SK-N-SH (cell line): ENCODE measurements around the gene LRIT2. TPM values are rescaled to one million over a fixed set of nuclear protein-coding genes. Genes with fewer than 3 reads are reported as not detected.

Source experiments
- CTCF ChIA-PET: fragments of 300-600, 350-600 bp; formaldehyde crosslinking; extraction: SDS; loops from one replicate; lab custom pipeline; 2021; lab: Yijun Ruan, JAX
- POLR2A ChIA-PET: fragments of 350-600 bp; sonication (Branson Sonifier 250); formaldehyde crosslinking; extraction: SDS; loops from one replicate; lab custom pipeline; 2020; ENCODE audit warnings: antibody characterized with exemption, inconsistent platforms; lab: Yijun Ruan, JAX
- DNase-seq: peaks from one replicate; pipeline ENCODE4 v3.0.0; 2012
- H2AFZ ChIP-seq: fragments of 200-600 bp; sonication (generic); 2 replicates; pipeline ENCODE4 v1.8.1; 2016; ENCODE audit warnings: antibody characterized with exemption, mild to moderate bottlenecking, low read depth
- H3F3A ChIP-seq: fragments of 200-600 bp; sonication (generic); replicated peaks from 2 replicates; pipeline ENCODE3; 2016; ENCODE audit warnings: antibody characterized with exemption, mild to moderate bottlenecking; ENCODE audit not compliant: insufficient read depth
- H3K27ac ChIP-seq, 2 experiments: fragments of 200-500 bp in 1 of 2; fragments of 200-600 bp in 1 of 2; sonication (Bioruptor generic) in 1 of 2; sonication (generic), shearing (Covaris generic) in 1 of 2; 2 replicates each; pipeline versions ENCODE4 v1.5.1 to v1.6.1; 2014 to 2016; ENCODE audit warnings: low read depth in 2 of 2, inconsistent platforms in 1 of 2, low read length in 1 of 2, mild to moderate bottlenecking in 1 of 2, mixed read lengths in 1 of 2
- H3K27me3 ChIP-seq: fragments of 200-600 bp; sonication (generic), shearing (Covaris generic); 2 replicates; pipeline ENCODE4 v1.6.1; 2016; ENCODE audit warnings: mixed run types; ENCODE audit not compliant: insufficient read depth
- H3K36me3 ChIP-seq, 2 experiments: fragments of 200-500 bp in 1 of 2; fragments of 200-600 bp in 1 of 2; sonication (Bioruptor generic) in 1 of 2; sonication (generic) in 1 of 2; replicated peaks in 1 of 2; 2 replicates each; pipeline versions ENCODE3 to v1.5.1; 2014 to 2016; ENCODE audit warnings: low read length in 1 of 2, mild to moderate bottlenecking in 1 of 2; ENCODE audit not compliant: insufficient read depth in 2 of 2, control insufficient read depth in 1 of 2
- H3K4me1 ChIP-seq, 2 experiments: fragments of 200-500 bp in 1 of 2; fragments of 200-600 bp in 1 of 2; sonication (Bioruptor generic) in 1 of 2; sonication (generic), shearing (Covaris generic) in 1 of 2; 2 replicates each; pipeline versions ENCODE4 v1.5.1 to v1.6.1; 2014 to 2016; ENCODE audit warnings: low read depth in 1 of 2, low read length in 1 of 2, mixed run types in 1 of 2; ENCODE audit not compliant: insufficient read depth in 2 of 2, control insufficient read depth in 1 of 2
- H3K4me2 ChIP-seq: fragments of 200-600 bp; sonication (generic), shearing (Covaris generic); 2 replicates; pipeline ENCODE4 v1.6.1; 2017; ENCODE audit warnings: mixed run types
- H3K4me3 ChIP-seq, 2 experiments: fragments of 200-500 bp in 1 of 2; fragments of 200-600 bp in 1 of 2; sonication (Bioruptor generic) in 1 of 2; sonication (generic), shearing (Covaris generic) in 1 of 2; 2 replicates each; pipeline versions ENCODE4 v1.5.1 to v1.8.1; 2014 to 2016; ENCODE audit warnings: low read depth in 2 of 2, inconsistent platforms in 1 of 2, low read length in 1 of 2, mild to moderate bottlenecking in 1 of 2, mixed read lengths in 1 of 2, moderate library complexity in 1 of 2
- H3K79me2 ChIP-seq: fragments of 200-600 bp; sonication (generic); 2 replicates; pipeline ENCODE4 v1.8.1; 2017; ENCODE audit warnings: mild to moderate bottlenecking; ENCODE audit not compliant: insufficient read depth
- H3K9ac ChIP-seq: fragments of 200-600 bp; sonication (generic); 2 replicates; pipeline ENCODE4 v1.6.1; 2017; ENCODE audit warnings: mixed run types
- H3K9me2 ChIP-seq: fragments of 200-600 bp; sonication (generic); 2 replicates; pipeline ENCODE4 v1.6.1; 2017; ENCODE audit warnings: mixed run types
- H3K9me3 ChIP-seq: fragments of 200-600 bp; sonication (generic); 2 replicates; pipeline ENCODE4 v1.6.1; 2017; ENCODE audit warnings: mixed run types, mild to moderate bottlenecking, moderate library complexity
- H4K20me1 ChIP-seq: fragments of 200-600 bp; sonication (generic); 2 replicates; pipeline ENCODE4 v1.6.1; 2017; ENCODE audit warnings: mild to moderate bottlenecking, mixed run types; ENCODE audit not compliant: insufficient read depth
- CHD2 ChIP-seq: fragments of 150-350 bp; IDR thresholded peaks from 2 replicates; pipeline ENCODE4 v1.6.1; 2018; ENCODE audit warnings: low read length; ENCODE audit not compliant: partially characterized antibody
- CTCF ChIP-seq: fragments of 200-600 bp; sonication (generic); IDR thresholded peaks from 2 replicates; pipeline ENCODE4 v1.6.1; 2017; ENCODE audit warnings: antibody characterized with exemption, mild to moderate bottlenecking, moderate library complexity
- EP300 ChIP-seq, 2 experiments: IDR thresholded peaks; 2 replicates each; pipeline versions ENCODE4 v1.4.0 to v1.6.1; 2012; ENCODE audit warnings: borderline replicate concordance in 1 of 2, low read depth in 1 of 2, low read length in 1 of 2
- EZH2phosphoT487 ChIP-seq: fragments of 200-600 bp; sonication (generic); IDR thresholded peaks from 2 replicates; pipeline ENCODE4 v1.6.1; 2017; ENCODE audit warnings: low read depth, mixed run types, mild to moderate bottlenecking, antibody characterized with exemption, moderate library complexity, borderline replicate concordance
- FOXJ3 ChIP-seq: sonication (generic); formaldehyde crosslinking; IDR thresholded peaks from 2 replicates; pipeline ENCODE4 v1.5.1; 2020; ENCODE audit warnings: mild to moderate bottlenecking, missing genetic modification reagents
- GABPA ChIP-seq: IDR thresholded peaks from 2 replicates; pipeline ENCODE4 v1.4.0; 2012; ENCODE audit warnings: low read depth, mild to moderate bottlenecking
- GATA2 ChIP-seq: sonication (generic); formaldehyde crosslinking; IDR thresholded peaks from 2 replicates; pipeline ENCODE4 v1.5.0; 2020; ENCODE audit warnings: mild to moderate bottlenecking, missing genetic modification reagents
- IRF3 ChIP-seq: fragments of 150-350 bp; IDR thresholded peaks from 2 replicates; pipeline ENCODE4 v1.6.1; 2016; ENCODE audit warnings: mild to moderate bottlenecking, low read depth, low read length
- MAX ChIP-seq: IDR thresholded peaks from 2 replicates; pipeline ENCODE4 v1.4.0; 2012; ENCODE audit warnings: low read depth
- MEF2A ChIP-seq: IDR thresholded peaks from 2 replicates; pipeline ENCODE4 v1.4.0; 2012; ENCODE audit warnings: low read depth, borderline replicate concordance
- MXI1 ChIP-seq: IDR thresholded peaks from 2 replicates; pipeline ENCODE4 v1.6.1; 2012; ENCODE audit warnings: mild to moderate bottlenecking, low read depth, low read length, improper control_type of control experiment
- RAD21 ChIP-seq: IDR thresholded peaks from 2 replicates; pipeline ENCODE4 v1.6.1; 2012; ENCODE audit warnings: mild to moderate bottlenecking, low read length
- REST ChIP-seq: IDR thresholded peaks from 2 replicates; pipeline ENCODE4 v1.6.1; 2012; ENCODE audit warnings: mild to moderate bottlenecking, low read depth, low read length, moderate library complexity
- TAF1 ChIP-seq: IDR thresholded peaks from 2 replicates; pipeline ENCODE4 v1.6.1; 2012; ENCODE audit warnings: low read depth, mild to moderate bottlenecking, low read length, moderate library complexity, borderline replicate concordance
- TEAD4 ChIP-seq: IDR thresholded peaks from 2 replicates; pipeline ENCODE4 v1.4.0; 2012; ENCODE audit warnings: mild to moderate bottlenecking, borderline replicate concordance; ENCODE audit not compliant: insufficient read depth
- USF1 ChIP-seq: IDR thresholded peaks from 2 replicates; pipeline ENCODE4 v1.4.0; 2012; ENCODE audit warnings: low read depth, borderline replicate concordance
- YY1 ChIP-seq: IDR thresholded peaks from 2 replicates; pipeline ENCODE4 v1.4.0; 2012; ENCODE audit warnings: low read depth, mild to moderate bottlenecking
- ZBTB33 ChIP-seq: IDR thresholded peaks from 2 replicates; pipeline ENCODE4 v1.4.0; 2012; ENCODE audit warnings: low read depth, borderline replicate concordance
- WGBS: methylation state at CpG from one replicate; pipeline ENCODE4 v1.1.6; 2017; ENCODE audit warnings: low lambda C conversion rate; 5-methylcytosine and 5-hydroxymethylcytosine counted together
- polyA plus RNA-seq, 3 experiments: library from polyadenylated mRNA; depleted of rRNA; stranded (reverse); fragments of >200 nt; gene quantifications; 2 replicates each; pipeline ENCODE4 v1.2.3, GENCODE V29; 2012

Gene LRIT2
- polyA plus RNA-seq, 1 of the 3 experiments (the other 2 are of a cell fraction): not detected

GRCh38 chr10:84238909-84239308, 13.6 kb upstream of the LRIT2 start:
- H3K9ac ChIP-seq: no peak overlapping the region
- POLR2A ChIA-PET: no interaction called here
- 26% methylated on average over 3 of the region's 3 CpGs for WGBS
- no peaks in the 10 kb centered on the region for H3K27me3 ChIP-seq
- no peaks in the 10 kb centered on the region for H3K4me1 ChIP-seq
- no peaks in the 10 kb centered on the region for H3F3A ChIP-seq
- CTCF ChIA-PET: interaction anchor here (0.5 to 2.0 kb wide), 3 partner anchors 9 to 298 kb away, joined by 3 to 5 read pairs (median 4); no protein-coding TSS in a partner anchor
- H3K4me3 ChIP-seq: no peak overlapping the region
- H2AFZ ChIP-seq: no peak overlapping the region
- no peak for DNase-seq
- TF ChIP-seq REST (no peak), USF1 (no peak), IRF3 (no peak), TAF1 (no peak), MXI1 (no peak), TEAD4 (no peak), RAD21 (no peak), YY1 (no peak), CTCF (no peak), EZH2phosphoT487 (no peak), EP300 (IDR thresholded peaks at IDR 0.05; ENCODE audit: borderline replicate concordance in 1 of 2, low read depth in 1 of 2, low read length in 1 of 2) (no peak), CHD2 (no peak), MEF2A (no peak), GABPA (no peak), FOXJ3 (CRISPR knock-in tag) (no peak), MAX (no peak), ZBTB33 (no peak), GATA2 (CRISPR knock-in tag) (no peak)
- TF ChIP-seq, all 33 proteins: peak for 0
- H3K36me3 ChIP-seq: no peaks in the 10 kb centered on the region
- H3K9me2 ChIP-seq: no peaks in the 10 kb centered on the region
- H4K20me1 ChIP-seq: no peaks in the 10 kb centered on the region
- H3K4me2 ChIP-seq: no peak overlapping the region
- H3K79me2 ChIP-seq: no peaks in the 10 kb centered on the region
- H3K9me3 ChIP-seq: no peaks in the 10 kb centered on the region
- H3K27ac ChIP-seq: no peak overlapping the region
